Right forelimb (tissue), 1 donor: ENCODE results near the gene NCAPH2.
A peak's percentile ranks its signal among the peaks of the same experiment; 100 is the strongest.

Source experiments
- DNase-seq: peaks from one replicate; pipeline ENCODE4 v3.0.0-alpha.2; 2018

NCAPH2 gene

DNA sequence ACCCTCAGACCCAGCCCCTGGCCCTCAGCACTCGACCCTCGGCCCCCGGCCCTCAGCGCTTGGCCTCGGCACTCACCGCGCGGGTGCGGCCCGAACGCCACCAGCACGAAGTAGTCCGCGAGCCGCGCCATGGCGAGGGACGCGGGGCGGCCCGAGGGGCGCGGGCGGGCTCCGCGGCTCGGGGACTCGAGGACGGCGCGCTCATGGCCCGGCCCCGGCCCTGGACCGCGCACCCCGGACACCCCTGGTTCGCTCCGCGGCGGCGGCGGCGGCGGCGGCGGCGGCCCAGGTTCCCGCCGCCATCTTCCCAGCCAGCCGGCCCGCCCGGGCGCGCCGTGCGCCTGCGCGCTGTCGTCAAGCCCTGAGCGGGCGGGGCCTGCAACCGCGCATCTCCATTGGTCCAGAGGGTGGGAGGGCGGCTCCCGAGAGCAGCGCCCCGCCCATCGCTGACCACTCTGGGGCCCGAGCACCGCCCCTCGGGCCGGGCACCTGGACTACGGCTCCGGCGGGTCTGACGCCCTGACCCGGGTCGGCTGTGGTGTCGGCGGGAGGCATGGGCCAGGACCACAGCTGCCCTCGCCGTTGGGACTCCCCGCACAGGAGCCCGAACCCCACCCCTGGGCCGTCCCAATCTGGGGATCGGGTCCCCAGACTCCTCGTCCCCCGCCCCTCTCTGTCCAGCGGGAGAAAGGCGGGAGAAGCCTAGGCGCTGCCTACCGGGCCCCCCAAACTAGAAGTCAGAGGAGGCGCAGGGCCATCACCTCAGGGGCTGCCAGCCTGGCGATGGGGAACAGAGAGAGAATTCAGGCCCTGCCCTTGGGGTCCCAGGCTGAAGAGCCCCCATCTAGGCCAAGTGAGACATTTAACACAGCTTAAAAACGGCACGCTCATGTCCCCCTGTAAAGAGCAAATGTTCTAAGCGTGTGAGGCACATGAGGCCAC lies 33.0 kb upstream of the NCAPH2 start, which contains the start of gene SBF1:
Gene SBF1, minus strand, starts transcription at position 326 of the 942 bp plus-strand sequence. Its CDS starts 195 bp downstream, at position 131.
- peak; percentile 94 for DNase-seq

DNA sequence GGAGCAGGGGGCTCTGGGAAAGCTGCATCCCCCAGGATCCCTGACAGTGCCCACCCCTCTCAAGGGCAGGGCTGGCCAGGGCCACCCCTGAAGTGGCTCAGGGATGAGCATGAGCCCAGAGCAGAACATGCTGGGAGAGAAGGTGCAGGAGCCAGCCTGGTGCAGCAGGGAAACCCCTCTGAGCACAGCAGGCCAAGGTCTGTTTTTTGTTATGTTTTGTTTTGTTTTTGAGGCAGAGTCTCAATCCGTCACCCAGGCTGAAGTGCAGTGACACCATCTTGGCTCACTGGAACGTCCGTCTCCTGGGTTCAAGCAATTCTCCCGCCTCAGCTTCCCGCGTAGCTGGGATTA lies 32.4 kb upstream of the NCAPH2 start:
- no peak for DNase-seq

DNA sequence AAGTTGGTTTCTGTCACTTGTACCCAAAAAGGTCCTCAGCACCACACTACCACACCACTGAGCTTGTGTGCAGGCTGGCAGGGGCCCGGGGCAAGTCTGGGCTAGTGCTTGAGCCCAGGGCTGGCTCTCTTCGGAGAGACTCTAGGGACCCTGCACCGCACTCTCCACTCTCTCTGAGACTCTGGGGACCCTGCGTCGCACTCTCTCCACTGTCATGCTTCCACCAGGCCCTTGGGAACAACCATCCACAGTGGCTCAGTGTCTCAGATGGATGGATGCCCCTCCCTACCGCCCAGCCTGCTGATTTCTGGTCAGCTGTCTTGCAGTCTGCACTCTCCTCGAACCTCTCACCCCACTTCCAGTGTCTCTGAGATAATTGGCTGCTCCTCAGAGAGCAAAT lies 31.2 kb upstream of the NCAPH2 start:
- no peak for DNase-seq

DNA sequence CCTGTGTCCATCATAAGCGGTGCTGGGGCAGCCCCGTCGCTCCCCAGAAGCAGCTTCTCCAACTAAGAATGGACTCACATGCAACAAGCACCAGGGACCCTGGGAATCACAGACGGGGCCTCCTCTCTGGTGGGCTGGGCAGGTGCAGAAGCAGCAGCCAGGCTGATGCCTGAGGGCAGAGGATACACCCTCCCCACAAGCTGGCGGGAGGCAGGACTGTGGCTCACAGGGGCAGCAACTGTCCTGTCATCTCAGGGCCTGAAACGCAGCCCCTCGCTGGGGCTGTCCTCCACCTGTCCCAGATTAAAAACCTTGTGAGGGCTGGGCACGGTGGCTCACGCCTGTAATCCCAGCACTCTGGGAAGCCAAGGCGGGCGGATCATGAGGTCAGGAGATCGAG lies 30.1 kb upstream of the NCAPH2 start:
- DNase-seq = no peak

DNA sequence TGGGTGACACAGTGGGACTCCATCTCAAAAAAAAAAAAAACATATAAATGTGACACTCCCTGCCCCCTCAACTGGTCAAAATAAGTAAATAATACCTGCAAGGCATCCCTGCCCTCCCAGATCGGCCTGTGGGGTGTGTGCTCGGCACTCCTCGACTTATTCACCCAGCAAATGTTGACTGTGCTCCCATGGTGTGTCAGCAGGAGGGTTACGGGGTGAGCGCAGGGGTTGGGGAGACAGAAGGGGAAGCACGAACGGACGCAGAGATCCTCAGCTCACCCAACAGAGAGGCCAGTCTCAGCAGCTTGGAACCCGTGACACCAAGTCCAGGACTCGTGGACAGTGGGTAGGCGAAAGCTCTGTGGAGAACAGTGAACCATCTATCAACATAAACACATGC lies 28.3 kb upstream of the NCAPH2 start:
- DNase-seq = no peak

DNA sequence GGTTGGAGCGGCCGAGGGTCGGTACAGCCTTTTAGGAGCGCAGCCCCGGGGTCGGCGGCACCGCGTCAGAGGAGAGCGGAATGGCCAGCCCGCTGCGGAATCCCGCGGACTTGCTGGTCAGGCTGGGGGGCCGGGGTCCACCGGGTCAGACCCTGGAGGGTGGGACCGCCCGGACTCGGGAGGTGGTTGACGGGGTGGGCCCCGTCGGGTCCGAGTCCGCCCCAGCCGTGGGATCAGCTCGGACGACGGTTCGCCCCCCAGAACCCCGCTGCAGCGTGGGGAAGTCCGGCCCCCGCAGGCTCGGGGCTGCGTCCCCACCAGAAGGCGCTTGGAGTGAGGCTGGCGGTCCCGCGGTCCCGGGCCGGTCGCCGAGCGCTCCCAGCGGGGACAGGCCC lies 27.0 kb upstream of the NCAPH2 start:
- no peak for DNase-seq

DNA sequence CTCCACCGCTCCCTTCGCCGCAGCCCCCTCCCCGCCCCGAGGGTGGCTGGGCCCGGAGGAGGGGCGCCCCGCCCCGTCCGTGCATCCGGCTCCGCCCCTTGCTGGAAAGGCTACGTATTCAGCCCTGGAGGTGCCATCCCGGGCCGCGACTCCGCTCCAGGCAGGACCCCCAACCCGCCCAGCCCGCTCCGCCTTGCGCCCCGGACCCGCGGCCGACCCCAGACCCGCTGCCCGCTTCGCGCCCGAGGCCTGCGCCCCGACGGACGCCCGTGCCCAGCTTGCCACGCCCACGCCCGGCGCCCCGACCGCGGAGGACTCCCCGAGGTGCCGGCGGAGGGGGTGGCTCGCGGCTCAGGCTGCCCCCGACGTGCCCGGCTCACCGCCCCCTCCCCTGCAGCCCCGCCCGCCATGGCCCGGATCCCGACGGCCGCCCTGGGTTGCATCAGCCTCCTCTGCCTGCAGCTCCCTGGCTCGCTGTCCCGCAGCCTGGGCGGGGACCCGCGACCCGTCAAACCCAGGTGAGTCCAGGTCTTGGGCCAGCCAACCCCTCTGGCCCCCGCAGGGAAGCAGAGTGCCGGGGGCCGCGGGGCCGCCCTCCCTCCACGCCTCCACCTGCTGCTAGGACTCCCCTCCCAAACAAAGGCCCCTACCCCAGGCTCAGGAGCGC lies 26.5 kb upstream of the NCAPH2 start, which contains the start of gene ADM2:
Gene ADM2, plus strand, starts transcription at position 104 of the 667 bp plus-strand sequence. Its CDS starts 305 bp downstream, at position 409.
- no peak for DNase-seq

DNA sequence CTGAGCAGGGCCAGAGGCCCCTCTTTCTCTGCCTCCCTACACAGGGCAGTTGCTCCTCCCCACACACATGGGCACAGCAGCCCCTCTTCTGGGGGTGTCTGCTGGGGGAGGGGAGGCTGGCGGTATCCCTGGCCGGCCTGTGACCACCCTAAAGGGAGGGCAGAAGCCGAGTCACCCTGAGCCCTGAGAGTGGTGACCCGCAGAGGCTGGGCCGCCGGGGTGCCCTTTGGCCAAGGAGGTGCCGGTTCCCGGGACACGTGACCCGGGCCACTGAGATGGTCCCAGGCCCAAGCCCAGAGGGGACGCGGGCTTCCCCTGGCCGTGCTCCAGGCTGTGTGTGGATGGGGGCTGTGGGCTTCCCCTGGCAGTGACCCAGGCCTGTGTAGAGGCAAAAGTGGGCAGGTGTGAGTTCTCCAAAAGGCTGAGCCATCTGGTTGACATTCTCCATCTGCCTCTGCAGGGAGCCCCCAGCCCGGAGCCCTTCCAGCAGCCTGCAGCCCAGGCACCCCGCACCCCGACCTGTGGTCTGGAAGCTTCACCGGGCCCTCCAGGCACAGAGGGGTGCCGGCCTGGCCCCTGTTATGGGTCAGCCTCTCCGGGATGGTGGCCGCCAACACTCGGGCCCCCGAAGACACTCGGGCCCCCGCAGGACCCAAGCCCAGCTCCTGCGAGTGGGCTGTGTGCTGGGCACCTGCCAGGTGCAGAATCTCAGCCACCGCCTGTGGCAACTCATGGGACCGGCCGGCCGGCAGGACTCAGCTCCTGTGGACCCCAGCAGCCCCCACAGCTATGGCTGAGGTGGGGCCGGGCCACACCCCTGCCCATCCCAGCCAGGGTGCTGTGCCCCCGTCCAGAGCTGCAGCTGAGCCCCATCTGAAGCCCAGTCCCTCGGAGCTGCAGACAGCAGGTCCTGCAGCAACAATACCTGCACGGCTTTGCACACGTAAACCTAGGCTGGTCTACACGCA lies 25.6 kb upstream of the NCAPH2 start:
- no peak for DNase-seq

DNA sequence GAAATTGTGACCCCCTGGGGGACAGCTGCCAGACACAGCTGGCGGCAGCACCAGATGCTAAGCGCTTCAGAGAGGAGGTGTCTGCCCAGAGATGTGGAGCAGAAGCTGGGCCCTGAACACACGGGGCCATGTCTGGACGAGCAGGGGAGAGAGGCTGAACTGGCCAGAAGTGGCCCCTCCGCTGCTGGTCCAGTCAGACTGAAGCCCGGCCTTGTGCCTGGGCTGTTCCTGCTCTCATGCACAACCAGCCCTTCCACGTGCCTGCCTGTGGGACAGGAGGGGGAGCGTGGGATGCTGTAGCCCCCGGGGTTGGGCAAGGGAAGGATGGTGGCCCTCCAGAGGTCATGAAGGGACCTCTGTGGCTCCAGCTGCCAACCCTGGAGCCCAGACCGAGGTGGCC lies 24.9 kb upstream of the NCAPH2 start:
- no peak for DNase-seq

DNA sequence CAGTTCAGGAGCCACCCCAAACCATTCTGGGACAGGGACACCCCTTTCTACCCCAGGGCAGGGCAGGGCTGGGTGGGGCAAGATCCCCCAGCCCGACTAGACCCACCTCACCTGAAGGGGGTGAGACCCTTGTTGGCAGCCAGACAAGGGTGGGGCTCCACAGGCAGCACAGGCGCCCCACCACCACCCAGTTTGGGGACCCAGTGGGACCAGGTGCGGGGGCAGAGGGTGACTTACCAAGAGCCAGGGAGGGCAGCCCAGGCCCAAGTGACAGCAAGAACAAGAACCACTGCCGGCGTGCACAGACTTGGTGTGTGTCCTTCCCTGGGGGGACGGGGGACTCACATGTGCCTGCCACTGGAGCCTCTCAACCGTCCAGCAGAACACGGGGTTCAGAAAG lies 24.5 kb upstream of the NCAPH2 start:
- DNase-seq = no peak

DNA sequence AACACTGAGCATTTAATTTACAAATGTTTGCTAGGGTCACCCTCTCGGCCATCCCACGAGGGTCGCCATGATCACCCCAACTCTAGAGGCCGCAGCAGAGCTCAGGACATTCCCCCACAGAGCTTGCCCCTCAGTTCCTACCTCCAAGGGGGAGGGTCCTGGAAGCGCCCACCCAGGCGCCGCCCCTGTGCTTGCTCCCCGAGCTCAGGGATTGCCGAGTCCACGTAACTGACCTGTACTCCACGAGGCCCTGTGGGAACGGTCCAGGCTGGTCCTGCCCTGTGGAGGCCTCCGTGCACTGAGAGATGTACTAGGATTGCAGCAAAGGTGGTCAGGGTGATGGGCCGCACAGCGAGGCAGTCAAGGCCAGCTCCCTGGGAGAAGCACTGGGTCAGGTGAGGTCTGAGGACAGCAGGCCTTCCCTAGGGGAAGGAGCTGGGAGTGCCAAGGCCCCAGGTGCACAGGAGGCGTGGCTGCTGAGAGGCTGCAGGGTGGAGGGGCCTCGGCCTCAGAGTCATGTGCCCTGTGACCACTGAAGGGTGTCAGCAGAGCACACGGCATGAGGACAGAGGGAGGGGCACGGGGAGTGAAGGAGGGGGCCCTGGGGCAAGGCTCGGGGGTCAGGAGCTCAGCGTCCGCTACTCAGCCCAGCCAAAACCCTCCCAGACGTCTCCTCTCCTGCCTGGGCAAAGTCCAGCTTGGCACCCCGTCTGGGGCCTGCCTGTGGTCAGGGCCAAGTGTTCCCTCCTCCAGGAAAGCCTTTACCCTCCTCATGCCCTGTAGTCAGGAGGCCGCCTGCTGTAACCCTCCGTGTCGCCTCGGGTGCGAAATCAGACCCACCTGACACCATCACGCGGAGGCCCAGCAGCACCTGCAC lies 23.8 kb upstream of the NCAPH2 start:
- DNase-seq = no peak

DNA sequence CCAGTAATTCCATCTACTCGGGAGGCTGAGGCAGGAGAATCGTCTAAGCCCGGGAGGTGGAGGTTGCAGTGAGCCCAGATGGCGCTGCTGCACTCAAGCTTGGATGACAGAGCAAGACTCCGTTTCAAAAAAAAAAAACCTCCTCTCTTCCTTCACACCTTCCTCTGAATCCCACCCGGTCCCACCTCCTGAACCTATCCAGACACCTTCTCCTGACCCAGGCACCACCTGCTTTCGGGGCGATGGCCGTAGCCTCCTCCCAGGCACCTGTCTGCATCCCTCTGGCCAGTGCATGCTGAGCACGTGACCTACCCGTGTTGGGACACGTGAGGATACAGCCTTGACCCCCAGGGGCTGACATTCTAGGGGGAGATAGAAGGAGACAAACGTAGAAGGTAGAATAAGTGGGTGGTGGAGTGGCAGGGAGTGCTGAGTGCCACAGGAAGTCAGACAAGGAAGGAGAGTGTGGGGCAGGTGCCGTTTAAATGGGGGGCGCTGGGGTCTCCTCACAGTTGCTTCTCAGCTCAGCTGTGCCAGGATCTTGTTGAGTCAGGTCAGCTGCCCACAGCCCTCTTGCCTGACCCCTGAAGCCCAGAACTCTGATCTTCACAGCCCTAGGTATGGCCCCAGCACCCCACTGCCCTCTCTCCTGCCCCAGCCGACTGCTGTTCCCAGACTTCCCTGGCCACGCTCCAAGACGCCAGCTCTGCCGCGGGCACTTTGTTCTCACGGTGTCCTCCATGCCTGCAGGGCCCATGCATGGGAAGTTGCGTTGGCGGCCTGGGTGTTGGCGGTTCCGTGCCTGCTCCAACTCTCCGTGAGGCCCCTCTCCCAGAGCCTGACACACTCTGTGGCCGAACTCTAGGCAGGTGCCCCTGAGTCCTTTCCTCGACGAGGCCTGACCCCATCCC lies 22.5 kb upstream of the NCAPH2 start:
- DNase-seq = no peak

DNA sequence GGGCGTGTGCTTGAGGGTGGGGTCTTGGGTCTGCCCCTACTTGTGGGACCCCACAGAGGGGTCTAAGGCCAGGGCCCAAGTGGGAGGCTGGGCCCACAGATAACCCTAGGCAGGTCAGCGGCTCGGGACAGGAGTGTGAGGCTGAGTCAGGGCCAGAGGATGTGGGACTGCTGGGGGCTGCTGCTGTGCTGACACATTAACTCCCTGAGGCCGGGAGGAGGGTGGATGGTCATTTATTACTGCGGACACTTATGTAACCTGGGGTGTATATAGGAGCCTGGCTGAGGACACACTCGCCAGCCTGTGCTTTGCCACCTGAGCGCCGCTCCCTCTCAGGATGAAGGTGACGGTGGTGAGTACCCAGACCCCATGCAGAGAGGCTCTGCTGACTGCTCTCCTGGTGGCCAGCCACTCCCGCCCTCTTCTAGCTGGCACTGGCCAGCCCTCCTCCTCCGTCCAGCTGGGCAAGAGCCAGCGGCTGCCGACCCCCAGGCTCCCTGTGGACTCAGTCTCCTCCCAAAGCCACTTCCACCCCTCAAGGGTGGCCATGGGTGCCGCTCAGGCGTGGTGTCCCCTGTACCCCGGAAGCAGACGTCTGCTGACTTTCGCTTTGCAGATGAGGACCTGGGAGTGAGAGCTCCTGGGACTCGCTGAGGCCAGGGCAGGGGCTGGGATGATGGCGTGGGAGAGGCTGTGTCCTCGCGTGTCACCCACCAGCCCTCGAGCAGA lies 21.3 kb upstream of the NCAPH2 start, which contains the start of gene MIOX:
Gene MIOX, plus strand, starts transcription at position 299 of the 729 bp plus-strand sequence. Its CDS starts 39 bp downstream, at position 338.
- no peak for DNase-seq

DNA sequence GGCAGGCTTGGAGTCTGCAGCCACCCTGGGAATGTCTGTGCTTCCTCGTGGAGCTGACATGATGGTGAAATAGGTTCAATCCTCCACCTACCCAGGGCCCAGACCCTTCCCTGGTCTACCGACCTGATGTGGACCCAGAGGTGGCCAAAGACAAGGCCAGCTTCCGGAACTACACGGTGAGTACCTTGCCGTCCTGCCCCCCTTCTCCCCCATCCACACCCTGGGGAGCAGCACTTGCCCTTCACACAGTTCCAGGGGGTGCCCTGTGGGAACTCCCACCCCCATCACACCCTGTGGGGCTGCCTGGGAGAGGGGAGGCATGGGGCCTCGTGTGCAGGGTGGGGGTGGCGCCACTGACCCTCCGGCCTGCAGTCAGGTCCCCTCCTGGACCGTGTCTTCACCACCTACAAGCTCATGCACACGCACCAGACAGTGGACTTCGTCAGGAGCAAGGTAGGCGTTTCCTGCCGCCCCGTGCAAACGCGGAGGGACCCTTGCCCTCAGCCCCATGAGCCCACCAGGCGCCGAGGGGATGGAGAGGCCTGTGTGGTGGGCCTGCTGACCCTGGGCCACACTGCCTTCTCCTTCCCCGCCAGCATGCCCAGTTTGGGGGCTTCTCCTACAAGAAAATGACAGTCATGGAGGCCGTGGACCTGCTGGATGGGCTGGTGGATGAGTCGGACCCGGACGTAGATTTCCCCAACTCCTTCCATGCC lies 20.6 kb upstream of the NCAPH2 start:
- no peak for DNase-seq

DNA sequence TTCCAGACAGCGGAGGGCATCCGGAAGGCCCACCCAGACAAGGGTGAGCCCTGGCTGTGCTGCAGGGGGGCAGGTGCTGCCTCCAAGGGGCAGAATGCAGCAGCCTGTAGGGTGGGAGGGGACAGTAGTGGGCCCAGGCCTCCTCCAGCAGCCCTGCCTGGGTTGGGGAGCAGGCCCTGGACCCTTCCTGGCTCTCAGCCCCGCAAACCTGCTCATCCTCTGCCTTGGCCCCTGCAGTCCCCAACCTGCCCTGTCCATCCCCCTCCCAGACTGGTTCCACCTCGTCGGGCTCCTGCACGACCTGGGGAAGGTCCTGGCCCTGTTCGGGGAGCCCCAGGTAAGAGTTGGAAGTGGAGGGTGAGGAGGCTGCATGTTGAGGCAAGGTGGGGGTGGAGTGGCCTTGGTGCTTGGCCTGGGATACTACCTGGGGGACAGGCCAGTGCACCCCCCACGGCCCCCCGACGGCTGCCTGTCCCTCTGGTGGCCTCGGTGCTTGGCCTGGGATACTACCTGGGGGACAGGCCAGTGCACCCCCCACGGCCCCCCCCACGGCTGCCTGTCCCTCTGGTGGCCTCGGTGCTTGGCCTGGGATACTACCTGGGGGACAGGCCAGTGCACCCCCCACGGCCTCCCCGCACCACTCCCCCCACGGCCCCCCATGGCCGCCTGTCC lies 19.9 kb upstream of the NCAPH2 start:
- no peak for DNase-seq

DNA sequence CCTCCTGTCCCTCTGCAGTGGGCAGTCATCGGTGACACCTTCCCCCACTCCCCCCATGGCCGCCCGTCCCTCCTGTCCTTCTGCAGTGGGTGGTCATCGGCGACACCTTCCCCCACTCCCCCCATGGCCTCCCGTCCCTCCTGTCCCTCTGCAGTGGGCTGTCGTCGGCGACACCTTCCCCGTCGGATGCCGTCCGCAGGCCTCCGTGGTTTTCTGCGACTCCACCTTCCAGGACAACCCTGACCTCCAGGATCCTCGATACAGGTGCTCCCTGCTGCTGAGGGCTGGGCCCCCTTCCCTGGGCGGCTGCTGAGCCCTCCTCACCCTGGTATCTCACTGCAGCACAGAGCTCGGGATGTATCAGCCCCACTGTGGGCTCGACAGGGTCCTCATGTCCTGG lies 19.1 kb upstream of the NCAPH2 start:
- DNase-seq = no peak

DNA sequence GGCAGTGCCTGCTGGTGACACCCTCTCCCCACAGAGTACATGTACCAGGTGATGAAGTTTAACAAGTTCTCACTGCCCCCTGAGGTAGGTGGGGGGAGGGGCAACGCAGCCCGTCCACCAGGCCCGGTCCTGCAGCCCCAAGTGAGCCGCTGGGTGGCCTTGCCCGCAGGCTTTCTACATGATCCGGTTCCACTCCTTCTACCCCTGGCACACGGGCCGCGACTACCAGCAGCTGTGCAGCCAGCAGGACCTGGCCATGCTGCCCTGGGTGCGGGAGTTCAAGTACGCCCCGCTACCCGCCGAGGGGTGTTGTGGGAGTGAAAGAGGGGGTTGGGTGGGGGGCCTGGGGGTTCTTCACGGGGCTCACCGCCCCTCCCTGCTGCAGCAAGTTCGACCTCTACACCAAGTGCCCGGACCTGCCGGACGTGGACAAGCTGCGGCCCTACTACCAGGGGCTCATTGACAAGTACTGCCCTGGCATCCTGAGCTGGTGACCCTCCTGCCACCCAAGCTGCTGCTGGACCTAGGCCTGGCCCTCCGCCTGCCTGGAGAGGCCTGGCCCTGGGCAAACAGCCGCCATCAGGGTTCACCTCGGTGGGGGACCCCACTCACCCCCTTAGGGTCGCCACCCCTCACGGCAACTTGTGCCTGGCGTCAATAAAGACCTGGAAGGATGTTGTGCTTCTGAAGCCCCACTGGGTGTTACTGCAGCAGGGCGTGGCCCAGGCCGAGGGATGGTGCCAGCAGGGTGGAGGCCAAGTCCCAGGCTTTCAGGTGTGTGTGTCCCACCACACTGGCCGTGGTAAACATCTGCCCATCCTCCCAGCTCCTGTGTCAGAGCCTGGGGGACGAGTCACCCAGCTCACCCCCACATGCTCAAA lies 18.4 kb upstream of the NCAPH2 start:
- DNase-seq = no peak
